Spleen (tissue), 7 donors: ENCODE measurements around the gene SLC2A11.

Experiments
- CTCF ChIP-seq, 11 experiments: fragments of 200-600 bp in 7 of 11; fragments of 450-650 bp in 4 of 11; sonication (generic) in 4 of 11; IDR thresholded peaks in 8 of 11; conservative IDR thresholded peaks in 3 of 11; 1 replicate in 7 of 11; 2 replicates in 4 of 11; pipeline versions ENCODE4 v1.4.0 to v1.8.0; 2016 to 2021; ENCODE audit warnings: antibody characterized with exemption in 11 of 11, inconsistent platforms in 4 of 11, mild to moderate bottlenecking in 1 of 11
- POLR2A ChIP-seq, 3 donors: fragments of 450-650 bp; IDR thresholded peaks; one replicate each; pipeline ENCODE4 v1.5.1; 2017; ENCODE audit warnings: antibody characterized with exemption in 3 of 3, mild to moderate bottlenecking in 1 of 3
- POLR2AphosphoS5 ChIP-seq, 3 donors: sonication (generic); formaldehyde crosslinking; IDR thresholded peaks; one replicate each; pipeline ENCODE4 v1.5.1; 2017; ENCODE audit warnings: antibody characterized with exemption in 3 of 3
- donor health status: DM: no; HTN: no; CAD: no; lungs with moderate emphysema.
- donor health status: DM: no; HTN: no; CAD: no.
- donor health status: DM: no; HTN: no; CAD: no.

DNA sequence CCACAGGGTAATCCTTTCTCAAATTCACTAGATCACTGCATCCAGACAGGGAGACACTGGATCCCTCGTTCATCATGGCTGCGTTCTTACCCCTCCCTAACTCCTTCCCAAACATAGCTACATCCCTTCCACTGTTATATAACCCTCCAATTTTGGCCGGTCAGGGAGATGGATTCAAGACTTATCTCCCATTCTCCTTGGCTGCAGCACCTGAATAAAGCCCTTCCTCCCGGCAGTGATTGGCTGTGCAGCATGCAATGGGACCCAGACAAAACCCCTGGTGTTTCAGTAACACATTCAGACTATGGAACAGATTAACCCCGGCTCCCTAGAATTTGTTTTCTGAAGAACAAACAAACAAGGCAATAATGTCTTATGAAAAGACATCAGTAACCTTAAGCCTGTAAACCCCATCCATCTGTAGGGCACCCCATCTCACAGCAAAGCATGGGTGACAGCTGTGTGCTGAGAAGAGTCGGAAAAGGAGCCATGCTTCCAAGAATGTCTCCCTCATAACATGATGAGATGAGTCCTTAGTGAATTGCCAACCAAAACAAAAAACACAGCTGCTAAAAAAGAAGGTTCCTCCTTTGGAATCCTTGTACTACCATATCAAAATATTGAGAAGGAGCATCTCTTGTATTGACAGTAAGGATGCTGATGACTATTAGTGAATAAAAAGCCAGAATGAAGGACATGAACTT, 41.5 kb downstream of the SLC2A11 start:
- TF ChIP-seq CTCF (IDR thresholded peaks at IDR 0.05 in 8 of 11, conservative IDR thresholded peaks at IDR 0.05 in 3 of 11) (no peak), POLR2A (IDR thresholded peaks at IDR 0.05) (no peak), POLR2AphosphoS5 (IDR thresholded peaks at IDR 0.05) (no peak)
